PC-9 (cell line): ENCODE data around the gene RBBP4.

ENCODE experiments used
- CTCF ChIP-seq: fragments of 200-600 bp; sonication (generic); conservative IDR thresholded peaks from 2 replicates; pipeline ENCODE4 v1.6.1; 2017; ENCODE audit warnings: mixed run types, antibody characterized with exemption, mild to moderate bottlenecking, moderate library complexity
- EZH2 ChIP-seq: fragments of 200-600 bp; sonication (generic); IDR thresholded peaks from 2 replicates; pipeline ENCODE4 v1.8.0; 2017; ENCODE audit warnings: antibody characterized with exemption, low read depth

GRCh38 chr1:32709476-32709875, 58.5 kb downstream of the RBBP4 start:
- TF ChIP-seq CTCF (no peak), EZH2 (no peak)
